Measurements from ENCODE around the gene THRB. TPM values are rescaled to one million over a fixed set of nuclear protein-coding genes. Genes with fewer than 3 reads are reported as not detected.

The THRB gene
- total and polyA plus RNA-seq, 7 experiments from 2014 or later: 0.05 to 1.0 (median 0.16) TPM; not detected in 4

DNA sequence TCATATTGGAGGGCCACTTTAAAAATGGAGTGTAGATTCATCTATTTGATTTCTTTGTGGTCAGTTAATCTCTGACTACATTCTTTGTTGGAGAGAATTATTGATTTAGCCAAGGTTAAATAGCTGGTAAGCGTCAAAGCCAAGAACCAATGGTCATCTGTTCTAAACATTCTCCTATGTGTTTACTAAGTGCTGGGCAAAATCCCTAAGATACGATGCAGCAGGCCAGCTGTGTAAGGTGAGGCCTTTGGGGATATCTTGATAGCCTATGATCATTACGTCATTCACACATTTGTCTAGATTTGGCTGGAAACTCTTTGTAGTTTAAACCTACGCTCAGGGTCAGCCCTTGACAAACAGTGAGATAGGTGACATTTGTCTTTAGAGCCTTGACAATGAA lies 313.4 kb downstream of the THRB start:
- no peak for ATAC-seq
- ChIA-PET CTCF (no interaction called here), POLR2A (no interaction called here)
- H3K27ac Mint-ChIP-seq: no peak overlapping the region
- Histone ChIP-seq H3K27ac (ENCODE audit: low read depth, low read length) (no peak overlapping the region), H3K4me3 (ENCODE audit: low read length) (no peak overlapping the region), H3K27me3 (ENCODE audit: control insufficient read depth in 2 of 2, insufficient read depth in 2 of 2, low read length in 2 of 2) (no peaks in the 10 kb centered on the region), H3K4me1 (ENCODE audit: control insufficient read depth in 2 of 2, insufficient read depth in 2 of 2, low read length in 2 of 2) (no peaks in the 10 kb centered on the region), H3K9me3 (ENCODE audit: control insufficient read depth in 2 of 3, low read length in 3 of 3) (no peaks in the 10 kb centered on the region), H3K36me3 (ENCODE audit: control insufficient read depth in 2 of 3, insufficient read depth in 3 of 3, low read length in 3 of 3) (no peaks in the 10 kb centered on the region)
- no peaks in the 10 kb centered on the region for H3K9me3 Mint-ChIP-seq
- H3K4me3 Mint-ChIP-seq: no peak overlapping the region
- no peaks in the 10 kb centered on the region for H3K4me1 Mint-ChIP-seq
- H3K27me3 Mint-ChIP-seq: peaks cover 0 to 2% (median 0%) of the 10 kb centered on the region in 5 donors
- no peak for DNase-seq
- intact Hi-C loops (cut with micrococcal nuclease): loop anchor here in 1 of 2 donors (10.0 kb wide), 1 partner anchor 504 kb away; no protein-coding TSS in a partner anchor
- H3K36me3 Mint-ChIP-seq: no peaks in the 10 kb centered on the region

DNA sequence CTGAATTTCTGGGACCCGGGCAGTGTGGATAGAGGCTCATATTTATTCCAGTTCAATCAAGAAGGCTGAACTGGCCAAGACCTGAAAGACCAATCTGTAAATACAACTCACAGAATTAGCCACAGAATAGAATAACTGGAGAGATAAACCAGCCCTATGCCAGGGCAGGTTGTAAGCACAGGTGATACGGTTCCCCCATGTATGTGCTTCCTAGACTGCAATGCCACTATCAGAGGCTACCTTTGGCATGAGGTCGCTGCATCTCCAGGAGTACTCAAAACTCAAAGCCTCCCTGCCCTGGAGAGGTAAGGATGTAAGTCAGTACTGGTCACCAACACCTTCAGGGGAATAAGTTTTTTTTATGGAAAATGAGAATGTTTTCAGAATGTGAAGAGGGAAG lies 314.0 kb downstream of the THRB start:
- no peak overlapping the region for H3K4me3 ChIP-seq (ENCODE audit: low read length)
- no peaks in the 10 kb centered on the region for H3K4me1 Mint-ChIP-seq
- no peak overlapping the region for H3K27ac ChIP-seq (ENCODE audit: low read depth, low read length)
- no peaks in the 10 kb centered on the region for H3K9me3 Mint-ChIP-seq
- no peaks in the 10 kb centered on the region for H3K9me3 ChIP-seq (ENCODE audit: control insufficient read depth in 2 of 3, low read length in 3 of 3)
- H3K27me3 ChIP-seq (ENCODE audit: control insufficient read depth in 2 of 2, insufficient read depth in 2 of 2, low read length in 2 of 2): no peaks in the 10 kb centered on the region
- H3K27me3 Mint-ChIP-seq: peaks cover 0 to 2% (median 0%) of the 10 kb centered on the region in 5 donors
- ATAC-seq (no peak), DNase-seq (no peak)
- intact Hi-C loops (cut with micrococcal nuclease): loop anchor here in 1 of 2 donors (10.0 kb wide), 1 partner anchor 504 kb away; no protein-coding TSS in a partner anchor
- no peaks in the 10 kb centered on the region for H3K36me3 Mint-ChIP-seq
- H3K4me1 ChIP-seq (ENCODE audit: control insufficient read depth in 2 of 2, insufficient read depth in 2 of 2, low read length in 2 of 2): no peaks in the 10 kb centered on the region
- no peaks in the 10 kb centered on the region for H3K36me3 ChIP-seq (ENCODE audit: control insufficient read depth in 2 of 3, insufficient read depth in 3 of 3, low read length in 3 of 3)
- H3K4me3 Mint-ChIP-seq: no peak overlapping the region
- ChIA-PET POLR2A (no interaction called here), CTCF (no interaction called here)
- no peak overlapping the region for H3K27ac Mint-ChIP-seq

- DNase-seq (no peak), ATAC-seq (no peak)
- peaks cover 0 to 4% (median 0%) of the 10 kb centered on the region in 11 donors for H3K9me3 Mint-ChIP-seq
- POLR2A ChIA-PET: no interaction called here
- H3K27ac Mint-ChIP-seq: no peak overlapping the region
- no peaks in the 10 kb centered on the region for H3K36me3 Mint-ChIP-seq
- Histone ChIP-seq H3K36me3 (ENCODE audit: control insufficient read depth in 2 of 3, insufficient read depth in 3 of 3, low read length in 3 of 3) (no peaks in the 10 kb centered on the region), H3K4me3 (ENCODE audit: low read length) (no peak overlapping the region), H3K4me1 (ENCODE audit: control insufficient read depth in 2 of 2, insufficient read depth in 2 of 2, low read length in 2 of 2) (no peaks in the 10 kb centered on the region), H3K9me3 (ENCODE audit: control insufficient read depth in 2 of 3, low read length in 3 of 3) (no peaks in the 10 kb centered on the region), H3K27me3 (ENCODE audit: control insufficient read depth in 2 of 2, insufficient read depth in 2 of 2, low read length in 2 of 2) (no peaks in the 10 kb centered on the region), H3K27ac (ENCODE audit: low read depth, low read length) (no peak overlapping the region)
- CTCF ChIA-PET: no interaction called here
- no peak overlapping the region for H3K4me3 Mint-ChIP-seq
- intact Hi-C loops (cut with micrococcal nuclease): no loop called here
- H3K4me1 Mint-ChIP-seq: no peaks in the 10 kb centered on the region
- H3K27me3 Mint-ChIP-seq: no peaks in the 10 kb centered on the region
These were observed 317.4 kb downstream of the THRB start for GRCh38 chr3:24177201-24177600.

DNA sequence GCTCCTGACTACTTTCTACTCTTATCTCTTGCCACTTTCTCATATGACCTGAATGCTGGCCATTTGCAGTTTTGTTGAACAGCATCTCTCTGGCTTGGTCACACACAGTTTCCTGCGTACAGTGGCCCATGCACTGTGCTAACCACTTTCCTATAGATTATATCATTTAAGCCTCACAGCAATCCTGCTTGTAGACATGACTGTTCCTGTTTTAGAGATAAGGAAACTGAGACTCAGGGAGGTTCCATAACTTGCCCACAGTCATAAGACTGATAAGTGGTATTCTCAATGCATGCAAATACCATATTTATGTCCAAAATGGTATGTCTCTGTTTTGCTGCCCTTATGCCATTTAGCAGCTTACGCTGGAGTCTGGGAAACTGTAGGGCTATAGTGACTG lies 320.0 kb downstream of the THRB start:
- no peaks in the 10 kb centered on the region for H3K9me3 ChIP-seq (ENCODE audit: control insufficient read depth in 2 of 3, low read length in 3 of 3)
- H3K27me3 ChIP-seq (ENCODE audit: control insufficient read depth in 2 of 2, insufficient read depth in 2 of 2, low read length in 2 of 2): no peaks in the 10 kb centered on the region
- DNase-seq (no peak), ATAC-seq (no peak)
- intact Hi-C loops (cut with micrococcal nuclease): no loop called here
- no peaks in the 10 kb centered on the region for H3K36me3 ChIP-seq (ENCODE audit: control insufficient read depth in 2 of 3, insufficient read depth in 3 of 3, low read length in 3 of 3)
- no peaks in the 10 kb centered on the region for H3K4me1 ChIP-seq (ENCODE audit: control insufficient read depth in 2 of 2, insufficient read depth in 2 of 2, low read length in 2 of 2)
- POLR2A ChIA-PET: no interaction called here
- no peak overlapping the region for H3K27ac Mint-ChIP-seq
- H3K27ac ChIP-seq (ENCODE audit: low read depth, low read length): no peak overlapping the region
- no peaks in the 10 kb centered on the region for H3K36me3 Mint-ChIP-seq
- peaks cover 0 to 4% (median 0%) of the 10 kb centered on the region in 11 donors for H3K9me3 Mint-ChIP-seq
- H3K27me3 Mint-ChIP-seq: no peaks in the 10 kb centered on the region
- H3K4me1 Mint-ChIP-seq: no peaks in the 10 kb centered on the region
- CTCF ChIA-PET: no interaction called here
- no peak overlapping the region for H3K4me3 Mint-ChIP-seq
- no peak overlapping the region for H3K4me3 ChIP-seq (ENCODE audit: low read length)

GRCh38 chr3:24168977-24169376 lies 325.7 kb downstream of the THRB start:
- no peak overlapping the region for H3K27ac ChIP-seq (ENCODE audit: low read depth, low read length)
- no peak overlapping the region for H3K4me3 ChIP-seq (ENCODE audit: low read length)
- H3K9me3 ChIP-seq (ENCODE audit: control insufficient read depth in 2 of 3, low read length in 3 of 3): no peaks in the 10 kb centered on the region
- Mint-ChIP-seq H3K36me3 (no peaks in the 10 kb centered on the region), H3K27me3 (peaks cover 0 to 4% (median 0%) of the 10 kb centered on the region in 5 donors), H3K27ac (no peak overlapping the region), H3K9me3 (peaks cover 0 to 4% (median 0%) of the 10 kb centered on the region in 11 donors), H3K4me3 (no peak overlapping the region), H3K4me1 (no peaks in the 10 kb centered on the region)
- ATAC-seq (no peak), DNase-seq (no peak)
- intact Hi-C loops (cut with micrococcal nuclease): no loop called here
- POLR2A ChIA-PET: no interaction called here
- no peaks in the 10 kb centered on the region for H3K27me3 ChIP-seq (ENCODE audit: control insufficient read depth in 2 of 2, insufficient read depth in 2 of 2, low read length in 2 of 2)
- H3K36me3 ChIP-seq (ENCODE audit: control insufficient read depth in 2 of 3, insufficient read depth in 3 of 3, low read length in 3 of 3): no peaks in the 10 kb centered on the region
- CTCF ChIA-PET: no interaction called here
- no peaks in the 10 kb centered on the region for H3K4me1 ChIP-seq (ENCODE audit: control insufficient read depth in 2 of 2, insufficient read depth in 2 of 2, low read length in 2 of 2)

- H3K4me1 Mint-ChIP-seq: no peaks in the 10 kb centered on the region
- no peak for ATAC-seq
- POLR2A ChIA-PET: no interaction called here
- H3K9me3 ChIP-seq (ENCODE audit: control insufficient read depth in 2 of 3, low read length in 3 of 3): no peaks in the 10 kb centered on the region
- H3K9me3 Mint-ChIP-seq: no peaks in the 10 kb centered on the region
- intact Hi-C loops (cut with micrococcal nuclease): no loop called here
- no peaks in the 10 kb centered on the region for H3K36me3 Mint-ChIP-seq
- H3K36me3 ChIP-seq (ENCODE audit: control insufficient read depth in 2 of 3, insufficient read depth in 3 of 3, low read length in 3 of 3): no peaks in the 10 kb centered on the region
- no peak overlapping the region for H3K4me3 Mint-ChIP-seq
- no peak overlapping the region for H3K4me3 ChIP-seq (ENCODE audit: low read length)
- no peak overlapping the region for H3K27ac Mint-ChIP-seq
- no peaks in the 10 kb centered on the region for H3K27me3 ChIP-seq (ENCODE audit: control insufficient read depth in 2 of 2, insufficient read depth in 2 of 2, low read length in 2 of 2)
- CTCF ChIA-PET: no interaction called here
- no peaks in the 10 kb centered on the region for H3K4me1 ChIP-seq (ENCODE audit: control insufficient read depth in 2 of 2, insufficient read depth in 2 of 2, low read length in 2 of 2)
- no peak for DNase-seq
- peaks cover 0 to 4% (median 0%) of the 10 kb centered on the region in 5 donors for H3K27me3 Mint-ChIP-seq
- no peak overlapping the region for H3K27ac ChIP-seq (ENCODE audit: low read depth, low read length)
These were observed 327.2 kb downstream of the THRB start for GRCh38 chr3:24167429-24167828.

GRCh38 chr3:24166515-24166914 lies 328.1 kb downstream of the THRB start:
- H3K27ac ChIP-seq (ENCODE audit: low read depth, low read length): no peak overlapping the region
- peaks cover 0 to 4% (median 0%) of the 10 kb centered on the region in 5 donors for H3K27me3 Mint-ChIP-seq
- ATAC-seq (no peak), DNase-seq (no peak)
- no peaks in the 10 kb centered on the region for H3K9me3 Mint-ChIP-seq
- H3K36me3 ChIP-seq (ENCODE audit: control insufficient read depth in 2 of 3, insufficient read depth in 3 of 3, low read length in 3 of 3): no peaks in the 10 kb centered on the region
- H3K4me3 Mint-ChIP-seq: no peak overlapping the region
- H3K27ac Mint-ChIP-seq: no peak overlapping the region
- ChIA-PET CTCF (no interaction called here), POLR2A (no interaction called here)
- no peaks in the 10 kb centered on the region for H3K36me3 Mint-ChIP-seq
- H3K4me3 ChIP-seq (ENCODE audit: low read length): no peak overlapping the region
- intact Hi-C loops (cut with micrococcal nuclease): no loop called here
- no peaks in the 10 kb centered on the region for H3K9me3 ChIP-seq (ENCODE audit: control insufficient read depth in 2 of 3, low read length in 3 of 3)
- H3K4me1 Mint-ChIP-seq: no peaks in the 10 kb centered on the region
- no peaks in the 10 kb centered on the region for H3K27me3 ChIP-seq (ENCODE audit: control insufficient read depth in 2 of 2, insufficient read depth in 2 of 2, low read length in 2 of 2)
- H3K4me1 ChIP-seq (ENCODE audit: control insufficient read depth in 2 of 2, insufficient read depth in 2 of 2, low read length in 2 of 2): no peaks in the 10 kb centered on the region

Data from naive thymus-derived CD4-positive, alpha-beta T cell (primary cell).